K562 (cell line): ENCODE measurements around the gene SLIT1. TPM values are rescaled to one million over a fixed set of nuclear protein-coding genes. Genes with fewer than 3 reads are reported as not detected.

ENCODE experiments used
- ATAC-seq: fragments of 200-7000 bp; cut with Tn5 transposase; 3 replicates; pipeline ENCODE4 v1.9.1; 2020; ENCODE audit warnings: moderate library complexity
- BruUV-seq: library from RNA; stranded (reverse); fragments of 400-500 nt; replicated peaks from 2 replicates; lab custom pipeline; 2021; lab: Mats Ljungman, UMichigan
- CTCF ChIA-PET: fragments of 300-600 bp; formaldehyde crosslinking; extraction: SDS; loops from one replicate; lab custom pipeline; 2021; ENCODE audit warnings: low intra/inter-chr PET ratio; lab: Yijun Ruan, JAX
- POLR2A ChIA-PET: fragments of 300-600, 350-650 bp; sonication (Branson Sonifier 250); formaldehyde crosslinking; extraction: SDS; loops from one replicate; lab custom pipeline; 2021; ENCODE audit warnings: antibody characterized with exemption, inconsistent platforms; lab: Yijun Ruan, JAX
- DNase-seq, 4 experiments: peaks; one replicate each; pipeline versions ENCODE4 v3.0.0 to v3.0.0-alpha.2; 2011 to 2018; ENCODE audit warnings: low spot score in 3 of 4, mixed read lengths in 3 of 4; ENCODE audit errors: extremely low read depth in 1 of 4
- FAIRE-seq: peaks from 2 replicates; lab custom pipeline; 2011; peaks lifted over from hg19 to GRCh38; lab: Jason Lieb, UNC
- H2AFZ ChIP-seq: 2 replicates; pipeline ENCODE4 v1.6.0; 2011; ENCODE audit warnings: low read depth, low read length, control low read depth, inconsistent platforms
- H3K27ac ChIP-seq: fragments of 200-600 bp; 3 replicates; pipeline ENCODE4 v1.8.0; 2011; ENCODE audit warnings: low read depth, mild to moderate bottlenecking, control low read depth, inconsistent platforms, low read length, moderate library complexity, mixed read lengths; ENCODE audit errors: extremely low read depth
- H3K27me3 ChIP-seq, 2 experiments: fragments of 300-600 bp in 1 of 2; 2 replicates in 1 of 2; 3 replicates in 1 of 2; pipeline versions ENCODE4 v1.6.0 to v1.8.0; 2011; ENCODE audit warnings: inconsistent platforms in 2 of 2, low read length in 2 of 2, mild to moderate bottlenecking in 1 of 2, mixed read lengths in 1 of 2, moderate library complexity in 1 of 2; ENCODE audit not compliant: control insufficient read depth in 2 of 2, insufficient read depth in 2 of 2
- H3K36me3 ChIP-seq: fragments of 300-600 bp; 3 replicates; pipeline ENCODE4 v1.8.0; 2011; ENCODE audit warnings: mild to moderate bottlenecking, low read length, inconsistent platforms; ENCODE audit not compliant: control insufficient read depth, insufficient read depth
- H3K4me1 ChIP-seq, 2 experiments: fragments of 200-600 bp in 1 of 2; replicated peaks in 1 of 2; 2 replicates in 1 of 2; 3 replicates in 1 of 2; pipeline versions ENCODE4 v1.5.1 to v1.8.0; 2011; ENCODE audit warnings: inconsistent platforms in 2 of 2, low read length in 2 of 2, mild to moderate bottlenecking in 1 of 2, mixed read lengths in 1 of 2, moderate library complexity in 1 of 2; ENCODE audit not compliant: control insufficient read depth in 2 of 2, insufficient read depth in 2 of 2
- H3K4me2 ChIP-seq: 2 replicates; pipeline ENCODE4 v1.6.1; 2011; ENCODE audit warnings: low read length, control low read depth, inconsistent platforms, mixed read lengths; ENCODE audit not compliant: insufficient read depth
- H3K4me3 ChIP-seq: fragments of 200-600 bp; sonication (generic), shearing (Covaris generic); 2 replicates; pipeline ENCODE4 v1.5.1; 2016; ENCODE audit warnings: control low read depth, inconsistent platforms
- H3K79me2 ChIP-seq: fragments of 200-600 bp; 3 replicates; pipeline ENCODE4 v1.8.0; 2011; ENCODE audit warnings: low read length, inconsistent platforms; ENCODE audit not compliant: control insufficient read depth, insufficient read depth
- H3K9ac ChIP-seq, 2 experiments: 2 replicates each; pipeline versions ENCODE4 v1.6.0 to v1.6.1; 2011; ENCODE audit warnings: low read depth in 2 of 2, low read length in 2 of 2, control low read depth in 1 of 2, inconsistent platforms in 1 of 2, mild to moderate bottlenecking in 1 of 2, mixed read lengths in 1 of 2; ENCODE audit not compliant: insufficient read depth in 1 of 2
- H3K9me1 ChIP-seq: one replicate; pipeline ENCODE4 v1.6.0; 2011; ENCODE audit warnings: inconsistent platforms, mild to moderate bottlenecking, low read length, moderate library complexity; ENCODE audit not compliant: control insufficient read depth, insufficient read depth
- H3K9me3 ChIP-seq: replicated peaks from 2 replicates; pipeline ENCODE4 v1.5.1; 2011; ENCODE audit warnings: low read depth, low read length, inconsistent platforms; ENCODE audit not compliant: control insufficient read depth, insufficient read depth
- H4K20me1 ChIP-seq: replicated peaks from 2 replicates; pipeline ENCODE4 v1.6.1; 2011; ENCODE audit warnings: low read length, inconsistent platforms, mixed read lengths; ENCODE audit not compliant: control insufficient read depth, insufficient read depth
- ADNP ChIP-seq: fragments of 200-800 bp; sonication (Bioruptor generic); IDR thresholded peaks from 2 replicates; pipeline ENCODE4 v1.6.1; 2016; ENCODE audit warnings: missing genetic modification characterization, missing compliant biosample characterization
- CBX3 ChIP-seq, 2 experiments: IDR thresholded peaks; 1 replicate in 1 of 2; 2 replicates in 1 of 2; pipeline ENCODE4 v1.6.1; 2012; ENCODE audit warnings: inconsistent platforms in 2 of 2, low read length in 2 of 2, borderline replicate concordance in 1 of 2, control low read depth in 1 of 2
- CC2D1A ChIP-seq: fragments of 450-650 bp; IDR thresholded peaks from 2 replicates; pipeline ENCODE4 v1.6.1; 2017; ENCODE audit warnings: mild to moderate bottlenecking
- ESRRB ChIP-seq: fragments of 250-450 bp; sonication (Bioruptor Pico); IDR thresholded peaks from 2 replicates; pipeline ENCODE4 v1.5.0; 2020; ENCODE audit warnings: mild to moderate bottlenecking, moderate library complexity, borderline replicate concordance
- GTF2A2 ChIP-seq: IDR thresholded peaks from 2 replicates; pipeline ENCODE4 v1.6.1; 2016; ENCODE audit warnings: mild to moderate bottlenecking, missing genetic modification characterization, missing compliant biosample characterization
- HNRNPL ChIP-seq: fragments of 200-400 bp; formaldehyde crosslinking; IDR thresholded peaks from 2 replicates; pipeline ENCODE4 v1.6.1; 2017; ENCODE audit warnings: low read depth, mild to moderate bottlenecking, low read length
- PYGO2 ChIP-seq: fragments of 450-650 bp; IDR thresholded peaks from 2 replicates; pipeline ENCODE4 v1.6.1; 2016; ENCODE audit warnings: mild to moderate bottlenecking, missing genetic modification characterization, moderate library complexity, missing compliant biosample characterization
- SIRT6 ChIP-seq: IDR thresholded peaks from one replicate; pipeline ENCODE4 v1.6.1; 2012; ENCODE audit warnings: low read depth, mild to moderate bottlenecking, control low read depth, inconsistent platforms, low read length, moderate library complexity
- TAF1 ChIP-seq: IDR thresholded peaks from 2 replicates; pipeline ENCODE4 v1.6.1; 2011; ENCODE audit warnings: mild to moderate bottlenecking, low read length, moderate library complexity; ENCODE audit not compliant: insufficient read depth, control insufficient read depth, severe bottlenecking; ENCODE audit errors: extremely low read depth
- ZNF274 ChIP-seq: IDR thresholded peaks from 2 replicates; pipeline ENCODE4 v1.6.1; 2011; ENCODE audit warnings: low read depth, mild to moderate bottlenecking, low read length, moderate library complexity, borderline replicate concordance
- ZNF589 ChIP-seq: fragments of 200-800 bp; sonication (Bioruptor generic); IDR thresholded peaks from 2 replicates; pipeline ENCODE4 v1.6.1; 2016; ENCODE audit warnings: low read depth, missing genetic modification characterization, missing compliant biosample characterization
- WGBS: fragments of 100-300 bp; shearing (Covaris generic); methylation state at CpG from one replicate; pipeline ENCODE4 v1.1.6; 2016; ENCODE audit warnings: low coverage, mixed read lengths; ENCODE audit not compliant: insufficient coverage; ENCODE audit errors: missing lambda C conversion rate; 5-methylcytosine and 5-hydroxymethylcytosine counted together
- in situ Hi-C: fragments of 300-500 bp; cut with MboI; formaldehyde crosslinking; loops from 4 replicates; pipeline ENCODE4 v1.15.0; 2018; ENCODE audit warnings: inconsistent platforms, mixed read lengths
- intact Hi-C: fragments of 100-400 bp; cut with micrococcal nuclease; formaldehyde crosslinking; loops from 2 replicates; pipeline ENCODE4 v1.14.2; 2022
- polyA plus RNA-seq, 8 experiments: library from polyadenylated mRNA; depleted of rRNA in 4 of 8; stranded (reverse) in 5 of 8; unstranded in 3 of 8; fragments of >200 nt; fragmentation: Nextera tagmentation in 2 of 8; fragmentation: Illumina TruSeq in 1 of 8; extraction: Ambion mirVana in 2 of 8; extraction: Trizol in 1 of 8; gene quantifications; 2 replicates each; pipeline versions ENCODE4 v1.2.1 to v1.2.3, GENCODE V29; 2011 to 2014; ENCODE audit warnings: inconsistent platforms in 1 of 8, missing spikeins in 1 of 8
- total RNA-seq, 7 experiments: library from RNA; depleted of rRNA in 6 of 7; stranded (reverse); fragments of >200 nt in 6 of 7; fragmentation: Illumina TruSeq in 2 of 7; extraction: Trizol in 2 of 7; gene quantifications; 2 replicates each; pipeline versions ENCODE4 v1.2.1 to v1.2.3, GENCODE V29; 2011 to 2021; ENCODE audit warnings: low replicate concordance in 1 of 7
- TF ChIP-seq, protein P1 (sequence below): fragments of 450-650 bp; IDR thresholded peaks from 2 replicates; pipeline ENCODE4 v1.7.1; 2018; ENCODE audit warnings: mild to moderate bottlenecking, low read depth; ENCODE audit not compliant: partially characterized antibody
- TF ChIP-seq, protein P2 (sequence below), 2 experiments: IDR thresholded peaks; 2 replicates each; pipeline ENCODE4 v1.6.1; 2012; ENCODE audit warnings: improper control_type of control experiment in 2 of 2, low read depth in 2 of 2, low read length in 2 of 2, borderline replicate concordance in 1 of 2
- TF ChIP-seq, protein P3 (sequence below): sonication (generic); formaldehyde crosslinking; IDR thresholded peaks from 2 replicates; pipeline ENCODE4 v1.5.0; 2020; ENCODE audit warnings: missing genetic modification reagents
- TF ChIP-seq, protein P4 (sequence below): fragments of 450-650 bp; conservative IDR thresholded peaks from 2 replicates; pipeline ENCODE4 v1.6.1; 2016; ENCODE audit warnings: missing genetic modification characterization, low read depth, mild to moderate bottlenecking, missing compliant biosample characterization, moderate library complexity

The SLIT1 gene
- total and polyA plus RNA-seq, 9 of the 15 experiments (the other 6 are each of a cell fraction or from before 2014, with no cell fraction given) = 0.01 to 0.11 (median 0.04) TPM; not detected in 3

DNA sequence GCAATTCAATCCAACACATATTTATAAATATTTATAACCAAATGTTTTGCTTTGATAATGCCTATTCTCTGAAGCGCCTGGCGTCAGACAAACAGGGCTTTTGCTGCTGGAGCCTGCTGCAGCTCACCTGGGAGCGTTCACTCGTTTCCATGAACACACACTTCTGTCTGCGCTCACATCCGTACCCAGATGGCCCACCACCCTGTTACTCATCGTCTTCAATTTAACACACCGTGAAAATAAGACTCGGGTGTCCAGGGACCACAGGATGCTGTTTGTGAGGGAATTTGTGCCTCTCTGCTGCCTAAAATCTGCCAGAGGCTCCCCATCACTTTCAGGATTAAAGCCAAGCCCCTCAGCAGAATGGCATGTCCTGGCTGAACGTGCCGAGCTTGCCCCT is 74.1 kb downstream of the SLIT1 start:
- DNase-seq = no peak
- no TSS peak for BruUV-seq
- no peaks in the 10 kb centered on the region for H3K9me3 ChIP-seq
- peaks cover 4 to 56% of the 10 kb centered on the region in 2 experiments; a peak in 4 of 5 replicates for H3K27me3 ChIP-seq
- no peaks in the 10 kb centered on the region for H3K9me1 ChIP-seq
- no peaks in the 10 kb centered on the region for H3K79me2 ChIP-seq
- intact Hi-C loops (no loop called here), in situ Hi-C loops (no loop called here)
- ChIA-PET CTCF (no interaction called here), POLR2A (interaction anchor here (1.1 to 1.3 kb wide), 2 partner anchors 9 to 14 kb away, joined by 3 read pairs; no protein-coding TSS in a partner anchor)
- WGBS = under 1% methylated on average over 11 of the region's 11 CpGs
- no peak overlapping the region for H2AFZ ChIP-seq
- H4K20me1 ChIP-seq = no peaks in the 10 kb centered on the region; the same call in 1 of the 2 replicates
- no peak overlapping the region for H3K4me2 ChIP-seq
- H3K4me1 ChIP-seq = no peaks in the 10 kb centered on the region
- no peak overlapping the region for H3K4me3 ChIP-seq
- no peaks in the 10 kb centered on the region for H3K36me3 ChIP-seq
- no peak overlapping the region for H3K9ac ChIP-seq
- ATAC-seq = no peak
- FAIRE-seq = no peak
- H3K27ac ChIP-seq = no peak overlapping the region
- TF ChIP-seq GTF2A2 (tag) (no peak), TAF1 (no peak), ADNP (no peak), CC2D1A (no peak), PYGO2 (tag) (no peak), ZNF274 (no peak), ZNF589 (CRISPR knock-in tag) (no peak), ESRRB (CRISPR knock-in tag) (no peak), CBX3 (IDR thresholded peaks at IDR 0.05; ENCODE audit: borderline replicate concordance in 1 of 2, low read length in 2 of 2) (no peak), SIRT6 (no peak), HNRNPL (no peak)
- TF ChIP-seq, protein P1, sequence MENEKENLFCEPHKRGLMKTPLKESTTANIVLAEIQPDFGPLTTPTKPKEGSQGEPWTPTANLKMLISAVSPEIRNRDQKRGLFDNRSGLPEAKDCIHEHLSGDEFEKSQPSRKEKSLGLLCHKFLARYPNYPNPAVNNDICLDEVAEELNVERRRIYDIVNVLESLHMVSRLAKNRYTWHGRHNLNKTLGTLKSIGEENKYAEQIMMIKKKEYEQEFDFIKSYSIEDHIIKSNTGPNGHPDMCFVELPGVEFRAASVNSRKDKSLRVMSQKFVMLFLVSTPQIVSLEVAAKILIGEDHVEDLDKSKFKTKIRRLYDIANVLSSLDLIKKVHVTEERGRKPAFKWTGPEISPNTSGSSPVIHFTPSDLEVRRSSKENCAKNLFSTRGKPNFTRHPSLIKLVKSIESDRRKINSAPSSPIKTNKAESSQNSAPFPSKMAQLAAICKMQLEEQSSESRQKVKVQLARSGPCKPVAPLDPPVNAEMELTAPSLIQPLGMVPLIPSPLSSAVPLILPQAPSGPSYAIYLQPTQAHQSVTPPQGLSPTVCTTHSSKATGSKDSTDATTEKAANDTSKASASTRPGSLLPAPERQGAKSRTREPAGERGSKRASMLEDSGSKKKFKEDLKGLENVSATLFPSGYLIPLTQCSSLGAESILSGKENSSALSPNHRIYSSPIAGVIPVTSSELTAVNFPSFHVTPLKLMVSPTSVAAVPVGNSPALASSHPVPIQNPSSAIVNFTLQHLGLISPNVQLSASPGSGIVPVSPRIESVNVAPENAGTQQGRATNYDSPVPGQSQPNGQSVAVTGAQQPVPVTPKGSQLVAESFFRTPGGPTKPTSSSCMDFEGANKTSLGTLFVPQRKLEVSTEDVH = no peak
- TF ChIP-seq, protein P2, sequence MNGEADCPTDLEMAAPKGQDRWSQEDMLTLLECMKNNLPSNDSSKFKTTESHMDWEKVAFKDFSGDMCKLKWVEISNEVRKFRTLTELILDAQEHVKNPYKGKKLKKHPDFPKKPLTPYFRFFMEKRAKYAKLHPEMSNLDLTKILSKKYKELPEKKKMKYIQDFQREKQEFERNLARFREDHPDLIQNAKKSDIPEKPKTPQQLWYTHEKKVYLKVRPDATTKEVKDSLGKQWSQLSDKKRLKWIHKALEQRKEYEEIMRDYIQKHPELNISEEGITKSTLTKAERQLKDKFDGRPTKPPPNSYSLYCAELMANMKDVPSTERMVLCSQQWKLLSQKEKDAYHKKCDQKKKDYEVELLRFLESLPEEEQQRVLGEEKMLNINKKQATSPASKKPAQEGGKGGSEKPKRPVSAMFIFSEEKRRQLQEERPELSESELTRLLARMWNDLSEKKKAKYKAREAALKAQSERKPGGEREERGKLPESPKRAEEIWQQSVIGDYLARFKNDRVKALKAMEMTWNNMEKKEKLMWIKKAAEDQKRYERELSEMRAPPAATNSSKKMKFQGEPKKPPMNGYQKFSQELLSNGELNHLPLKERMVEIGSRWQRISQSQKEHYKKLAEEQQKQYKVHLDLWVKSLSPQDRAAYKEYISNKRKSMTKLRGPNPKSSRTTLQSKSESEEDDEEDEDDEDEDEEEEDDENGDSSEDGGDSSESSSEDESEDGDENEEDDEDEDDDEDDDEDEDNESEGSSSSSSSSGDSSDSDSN (IDR thresholded peaks at IDR 0.05; ENCODE audit: borderline replicate concordance in 1 of 2, low read depth in 2 of 2, low read length in 2 of 2) = no peak
- TF ChIP-seq, protein P3, sequence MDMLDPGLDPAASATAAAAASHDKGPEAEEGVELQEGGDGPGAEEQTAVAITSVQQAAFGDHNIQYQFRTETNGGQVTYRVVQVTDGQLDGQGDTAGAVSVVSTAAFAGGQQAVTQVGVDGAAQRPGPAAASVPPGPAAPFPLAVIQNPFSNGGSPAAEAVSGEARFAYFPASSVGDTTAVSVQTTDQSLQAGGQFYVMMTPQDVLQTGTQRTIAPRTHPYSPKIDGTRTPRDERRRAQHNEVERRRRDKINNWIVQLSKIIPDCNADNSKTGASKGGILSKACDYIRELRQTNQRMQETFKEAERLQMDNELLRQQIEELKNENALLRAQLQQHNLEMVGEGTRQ = no peak
- TF ChIP-seq, protein P4, sequence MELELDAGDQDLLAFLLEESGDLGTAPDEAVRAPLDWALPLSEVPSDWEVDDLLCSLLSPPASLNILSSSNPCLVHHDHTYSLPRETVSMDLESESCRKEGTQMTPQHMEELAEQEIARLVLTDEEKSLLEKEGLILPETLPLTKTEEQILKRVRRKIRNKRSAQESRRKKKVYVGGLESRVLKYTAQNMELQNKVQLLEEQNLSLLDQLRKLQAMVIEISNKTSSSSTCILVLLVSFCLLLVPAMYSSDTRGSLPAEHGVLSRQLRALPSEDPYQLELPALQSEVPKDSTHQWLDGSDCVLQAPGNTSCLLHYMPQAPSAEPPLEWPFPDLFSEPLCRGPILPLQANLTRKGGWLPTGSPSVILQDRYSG (tag) = no peak
